Endothelial cell of umbilical vein (primary cell): Measurements from ENCODE around the gene ADI1. TPM values are rescaled to one million over a fixed set of nuclear protein-coding genes. Genes with fewer than 3 reads are reported as not detected.

Experiments
- BruUV-seq: library from RNA; stranded (reverse); fragments of 400-500 nt; replicated peaks from 2 replicates; lab custom pipeline; 2021; lab: Mats Ljungman, UMichigan
- CTCF ChIA-PET: fragments of 300-600, 350-600 bp; sonication (Branson Sonifier 250); formaldehyde crosslinking; loops from one replicate; lab custom pipeline; 2021; ENCODE audit warnings: antibody characterized with exemption, inconsistent platforms; lab: Charles Lee
- POLR2A ChIA-PET: fragments of 300-600, 350-600 bp; sonication (Branson Sonifier 250); formaldehyde crosslinking; loops from one replicate; lab custom pipeline; 2021; ENCODE audit warnings: antibody characterized with exemption, inconsistent platforms; lab: Charles Lee
- DNase-seq: peaks from one replicate; pipeline ENCODE4 v3.0.0-alpha.2; 2011; ENCODE audit warnings: low read depth, low spot score
- FAIRE-seq: peaks from 2 replicates; lab custom pipeline; 2011; peaks lifted over from hg19 to GRCh38; lab: Jason Lieb, UNC
- H2AFZ ChIP-seq: 2 replicates; pipeline ENCODE4 v1.6.0; 2012; ENCODE audit warnings: low read depth, low read length, control low read depth, inconsistent platforms
- H3K27ac ChIP-seq: 2 replicates; pipeline ENCODE4 v1.5.1; 2011; ENCODE audit warnings: low read depth, mild to moderate bottlenecking, control low read depth, low read length, moderate library complexity; ENCODE audit not compliant: insufficient read depth
- H3K27me3 ChIP-seq, 2 experiments: 2 replicates each; pipeline versions ENCODE4 v1.6.0 to v1.6.1; 2011; ENCODE audit warnings: low read length in 2 of 2, mixed read lengths in 1 of 2; ENCODE audit not compliant: control insufficient read depth in 2 of 2, insufficient read depth in 2 of 2
- H3K36me3 ChIP-seq, 2 experiments: 2 replicates in 1 of 2; 3 replicates in 1 of 2; pipeline ENCODE4 v1.5.1; 2011; ENCODE audit warnings: low read length in 2 of 2, mild to moderate bottlenecking in 1 of 2, moderate library complexity in 1 of 2; ENCODE audit not compliant: control insufficient read depth in 2 of 2, insufficient read depth in 2 of 2; ENCODE audit errors: extremely low read depth in 1 of 2
- H3K4me1 ChIP-seq: 3 replicates; pipeline ENCODE4 v1.5.1; 2011; ENCODE audit warnings: mild to moderate bottlenecking, low read length; ENCODE audit not compliant: control insufficient read depth, insufficient read depth; ENCODE audit errors: extremely low read depth
- H3K4me2 ChIP-seq: 2 replicates; pipeline ENCODE4 v1.6.1; 2011; ENCODE audit warnings: low read length, control low read depth, mixed read lengths; ENCODE audit not compliant: insufficient read depth
- H3K4me3 ChIP-seq, 3 experiments: fragments of 200-600 bp in 1 of 3; sonication (generic), shearing (Covaris generic) in 1 of 3; replicated peaks in 1 of 3; 2 replicates each; pipeline ENCODE4 v1.5.1; 2011 to 2016; ENCODE audit warnings: control low read depth in 3 of 3, low read length in 3 of 3, mild to moderate bottlenecking in 2 of 3, inconsistent platforms in 1 of 3, low read depth in 1 of 3, moderate library complexity in 1 of 3; ENCODE audit not compliant: insufficient read depth in 1 of 3
- H3K79me2 ChIP-seq: 2 replicates; pipeline ENCODE4 v1.6.0; 2012; ENCODE audit warnings: low read length, inconsistent platforms; ENCODE audit not compliant: control insufficient read depth, insufficient read depth
- H3K9ac ChIP-seq: replicated peaks from 2 replicates; pipeline ENCODE3; 2011; ENCODE audit warnings: low read length, control low read depth; ENCODE audit not compliant: insufficient read depth; ENCODE audit errors: extremely low read depth
- H3K9me1 ChIP-seq: replicated peaks from 3 replicates; pipeline ENCODE4 v1.6.0; 2011; ENCODE audit warnings: mild to moderate bottlenecking, low read length; ENCODE audit not compliant: control insufficient read depth, insufficient read depth; ENCODE audit errors: extremely low read depth
- H3K9me3 ChIP-seq: replicated peaks from 2 replicates; pipeline ENCODE4 v1.5.1; 2012; ENCODE audit warnings: low read length, inconsistent platforms; ENCODE audit not compliant: control insufficient read depth, insufficient read depth
- H4K20me1 ChIP-seq: replicated peaks from 2 replicates; pipeline ENCODE3; 2011; ENCODE audit warnings: mild to moderate bottlenecking, low read length; ENCODE audit not compliant: control insufficient read depth, insufficient read depth; ENCODE audit errors: extremely low read depth
- EZH2 ChIP-seq: IDR thresholded peaks from 2 replicates; pipeline ENCODE4 v1.6.1; 2012; ENCODE audit warnings: borderline replicate concordance, low read depth, mild to moderate bottlenecking, moderate library complexity, low read length, inconsistent platforms; ENCODE audit not compliant: severe bottlenecking
- FOS ChIP-seq: IDR thresholded peaks from 2 replicates; pipeline ENCODE4 v1.6.1; 2011; ENCODE audit warnings: mild to moderate bottlenecking, low read length, moderate library complexity, borderline replicate concordance; ENCODE audit not compliant: insufficient read depth
- GATA2 ChIP-seq: IDR thresholded peaks from 2 replicates; pipeline ENCODE4 v1.7.0; 2011; ENCODE audit warnings: low read depth, mild to moderate bottlenecking, moderate library complexity, mixed read lengths, low read length; ENCODE audit not compliant: insufficient read length, insufficient read depth
- JUN ChIP-seq: IDR thresholded peaks from 2 replicates; pipeline ENCODE4 v1.6.1; 2011; ENCODE audit warnings: borderline replicate concordance, low read depth; ENCODE audit not compliant: insufficient read length, insufficient read depth
- MYC ChIP-seq: IDR thresholded peaks from one replicate; pipeline ENCODE4 v1.6.1; 2011; ENCODE audit warnings: mild to moderate bottlenecking, low read depth, low read length
- POLR2A ChIP-seq: IDR thresholded peaks from 2 replicates; pipeline ENCODE4 v1.6.1; 2012; ENCODE audit warnings: low read depth, mild to moderate bottlenecking, control low read depth, low read length
- POLR2AphosphoS5 ChIP-seq: IDR thresholded peaks from 2 replicates; pipeline ENCODE4 v1.6.1; 2012; ENCODE audit warnings: low read depth, mild to moderate bottlenecking, control low read depth, low read length, moderate library complexity; ENCODE audit not compliant: insufficient read depth
- dilution Hi-C: fragments of 300-500 bp; cut with MboI; formaldehyde crosslinking; loops from one replicate; pipeline ENCODE4 v1.15.0; 2019; ENCODE audit warnings: low sequenced_read_pairs; ENCODE audit not compliant: extremely low pct_ligation_motif_present
- intact Hi-C: fragments of 100-400 bp; cut with micrococcal nuclease; formaldehyde crosslinking; loops from one replicate; pipeline ENCODE4 v1.10.0; 2022
- polyA plus RNA-seq, 4 experiments: library from polyadenylated mRNA; depleted of rRNA in 3 of 4; stranded (reverse) in 3 of 4; unstranded in 1 of 4; fragments of >200 nt; gene quantifications; 2 replicates each; pipeline versions ENCODE4 v1.2.1 to v1.2.3, GENCODE V29; 2011 to 2012; ENCODE audit warnings: missing spikeins in 1 of 4
- total RNA-seq: library from RNA; stranded (reverse); gene quantifications from 2 replicates; pipeline ENCODE4 v1.2.3, GENCODE V29; 2021
- TF ChIP-seq, protein P1 (sequence below), 2 donors: IDR thresholded peaks; 1 replicate in 1 of 2; 2 replicates in 1 of 2; pipeline ENCODE4 v1.5.1; 2011; ENCODE audit warnings: low read length in 2 of 2, mild to moderate bottlenecking in 2 of 2, moderate library complexity in 2 of 2, control low read depth in 1 of 2, inconsistent platforms in 1 of 2, low read depth in 1 of 2; ENCODE audit not compliant: insufficient read depth in 1 of 2; ENCODE audit errors: extremely low read depth in 1 of 2
- TF ChIP-seq, protein P2 (sequence below): IDR thresholded peaks from 2 replicates; pipeline ENCODE4 v1.6.1; 2011; ENCODE audit not compliant: insufficient read depth, insufficient read length

Gene ADI1
- total and polyA plus RNA-seq, 2 donors (not counting 3 experiments of a cell fraction or from before 2014, with no cell fraction given) = 38.6 to 49.7 TPM

GRCh38 chr2:3533836-3534235 is 14.5 kb upstream of the ADI1 start:
- H3K9ac ChIP-seq = no peak overlapping the region
- POLR2A ChIA-PET = no interaction called here
- no peak overlapping the region for H3K27ac ChIP-seq
- H2AFZ ChIP-seq = no peak overlapping the region
- intact Hi-C loops (no loop called here), dilution Hi-C loops (no loop called here)
- H3K4me1 ChIP-seq = peaks cover 19% of the 10 kb centered on the region
- no peaks in the 10 kb centered on the region for H3K27me3 ChIP-seq
- no TSS peak for BruUV-seq
- H3K9me3 ChIP-seq = no peaks in the 10 kb centered on the region
- CTCF ChIA-PET = no interaction called here
- H3K4me3 ChIP-seq = no peak overlapping the region
- H3K4me2 ChIP-seq = no peak overlapping the region
- TF ChIP-seq GATA2 (no peak), MYC (no peak), POLR2AphosphoS5 (no peak), EZH2 (no peak)
- TF ChIP-seq, protein P1, sequence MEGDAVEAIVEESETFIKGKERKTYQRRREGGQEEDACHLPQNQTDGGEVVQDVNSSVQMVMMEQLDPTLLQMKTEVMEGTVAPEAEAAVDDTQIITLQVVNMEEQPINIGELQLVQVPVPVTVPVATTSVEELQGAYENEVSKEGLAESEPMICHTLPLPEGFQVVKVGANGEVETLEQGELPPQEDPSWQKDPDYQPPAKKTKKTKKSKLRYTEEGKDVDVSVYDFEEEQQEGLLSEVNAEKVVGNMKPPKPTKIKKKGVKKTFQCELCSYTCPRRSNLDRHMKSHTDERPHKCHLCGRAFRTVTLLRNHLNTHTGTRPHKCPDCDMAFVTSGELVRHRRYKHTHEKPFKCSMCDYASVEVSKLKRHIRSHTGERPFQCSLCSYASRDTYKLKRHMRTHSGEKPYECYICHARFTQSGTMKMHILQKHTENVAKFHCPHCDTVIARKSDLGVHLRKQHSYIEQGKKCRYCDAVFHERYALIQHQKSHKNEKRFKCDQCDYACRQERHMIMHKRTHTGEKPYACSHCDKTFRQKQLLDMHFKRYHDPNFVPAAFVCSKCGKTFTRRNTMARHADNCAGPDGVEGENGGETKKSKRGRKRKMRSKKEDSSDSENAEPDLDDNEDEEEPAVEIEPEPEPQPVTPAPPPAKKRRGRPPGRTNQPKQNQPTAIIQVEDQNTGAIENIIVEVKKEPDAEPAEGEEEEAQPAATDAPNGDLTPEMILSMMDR (IDR thresholded peaks at IDR 0.05; ENCODE audit: extremely low read depth in 1 of 2, insufficient read depth in 1 of 2, low read depth in 1 of 2, low read length in 2 of 2) = no peak
- H4K20me1 ChIP-seq = no peaks in the 10 kb centered on the region
- H3K79me2 ChIP-seq = no peaks in the 10 kb centered on the region
- FAIRE-seq (no peak), DNase-seq (no peak)
- no peaks in the 10 kb centered on the region for H3K9me1 ChIP-seq
- no peaks in the 10 kb centered on the region for H3K36me3 ChIP-seq

DNA sequence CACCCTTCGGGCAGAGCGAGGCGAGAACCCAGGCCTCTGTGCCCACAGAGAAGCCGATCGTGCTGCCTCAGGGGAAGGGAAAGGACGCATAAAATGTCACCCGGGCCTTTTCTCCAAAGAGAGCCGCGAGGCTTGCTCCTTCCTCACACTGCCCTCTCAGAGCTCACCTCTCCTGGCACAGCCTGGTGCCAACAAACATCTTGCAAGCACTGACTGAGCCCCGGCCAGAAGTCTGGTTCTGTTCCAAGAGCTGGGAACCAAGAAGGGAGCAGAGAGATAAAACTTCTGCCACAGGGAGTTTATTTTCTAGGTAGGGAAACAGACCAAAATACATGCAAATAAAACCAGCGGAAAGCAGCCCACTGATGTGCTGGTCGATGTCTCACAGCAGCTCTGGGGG is 13.6 kb upstream of the ADI1 start:
- Histone ChIP-seq H3K27me3 (no peaks in the 10 kb centered on the region), H3K79me2 (no peaks in the 10 kb centered on the region), H3K9me3 (no peaks in the 10 kb centered on the region), H3K4me2 (no peak overlapping the region), H3K4me3 (no peak overlapping the region), H3K9ac (no peak overlapping the region), H4K20me1 (no peaks in the 10 kb centered on the region), H3K36me3 (no peaks in the 10 kb centered on the region), H3K4me1 (peaks cover 19% of the 10 kb centered on the region), H2AFZ (no peak overlapping the region), H3K9me1 (no peaks in the 10 kb centered on the region), H3K27ac (no peak overlapping the region)
- no peak for DNase-seq
- dilution Hi-C loops (no loop called here), intact Hi-C loops (no loop called here)
- ChIA-PET CTCF (no interaction called here), POLR2A (no interaction called here)
- BruUV-seq = no TSS peak
- no peak for FAIRE-seq
- TF ChIP-seq, protein P2, sequence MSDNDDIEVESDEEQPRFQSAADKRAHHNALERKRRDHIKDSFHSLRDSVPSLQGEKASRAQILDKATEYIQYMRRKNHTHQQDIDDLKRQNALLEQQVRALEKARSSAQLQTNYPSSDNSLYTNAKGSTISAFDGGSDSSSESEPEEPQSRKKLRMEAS = no peak
- TF ChIP-seq EZH2 (no peak), MYC (no peak), FOS (no peak), POLR2A (no peak), GATA2 (no peak), POLR2AphosphoS5 (no peak), JUN (no peak)
- TF ChIP-seq, protein P1 (IDR thresholded peaks at IDR 0.05; ENCODE audit: extremely low read depth in 1 of 2, insufficient read depth in 1 of 2, low read depth in 1 of 2, low read length in 2 of 2) = no peak
